DMS79 treated with DMSO at 0.1 percent for 48 hours (cell line): ENCODE results near the gene KIZ.
"Not testable (repeated sequence)": the region's sequence is repeated elsewhere in the genome, so short reads cannot be mapped to it uniquely, and the experiment has no call there.

Experiments
- DNase-seq: peaks from one replicate; lab custom pipeline; 2025; lab: John Stamatoyannopoulos, UW

The KIZ gene

DNA sequence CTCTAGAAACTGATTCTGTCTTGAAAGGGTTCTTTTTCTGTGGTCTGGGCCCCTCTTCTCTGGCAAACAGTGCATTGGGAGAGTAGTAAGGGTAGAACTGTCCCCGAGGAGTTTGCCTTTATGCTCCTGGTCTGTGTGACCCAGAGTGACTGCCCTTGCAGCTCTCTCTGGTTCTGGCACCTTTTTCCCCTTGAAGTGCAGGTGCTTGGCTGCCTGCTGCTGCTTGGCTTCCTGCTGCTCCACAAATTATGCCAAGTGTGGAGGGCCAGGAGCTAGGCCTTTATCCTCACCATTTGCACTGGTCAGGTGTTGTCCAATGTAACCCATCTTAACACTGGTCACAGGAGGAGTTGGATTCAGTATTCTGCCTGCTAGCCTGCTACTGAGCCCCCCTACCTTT is 11.2 kb downstream of the KIZ start:
- DNase-seq, result peak; percentile 2

- DNase-seq, result no peak
Measured at GRCh38 chr20:21139881-21140566, 14.1 kb downstream of the KIZ start.

DNA sequence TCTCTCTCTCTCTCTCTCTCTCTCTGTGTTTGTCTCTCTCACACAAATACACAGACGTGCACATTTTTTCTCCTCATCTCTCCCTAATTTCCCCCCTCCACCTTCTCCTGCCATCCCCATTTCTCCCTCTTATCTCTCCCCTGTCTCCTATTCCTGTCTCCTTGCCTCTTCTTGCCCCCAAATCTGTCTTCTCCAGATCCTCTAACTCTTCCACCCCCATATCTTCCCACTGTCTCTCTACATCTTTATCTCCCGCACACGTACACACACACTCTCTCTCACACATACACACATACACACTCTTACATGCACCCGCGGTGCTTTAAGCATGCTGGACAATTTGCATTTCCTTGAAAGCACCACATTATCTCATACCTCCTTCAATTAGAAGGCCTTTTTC is 15.9 kb downstream of the KIZ start:
- no peak for DNase-seq

GRCh38 chr20:21143194-21143890 is 17.5 kb downstream of the KIZ start:
- no peak for DNase-seq

- no peak for DNase-seq
Measured at GRCh38 chr20:21145424-21145823, 19.5 kb downstream of the KIZ start.

GRCh38 chr20:21146215-21146614 is 20.3 kb downstream of the KIZ start:
- DNase-seq, result no peak

- DNase-seq, result no peak
Measured at GRCh38 chr20:21147593-21147992, 21.7 kb downstream of the KIZ start.

- no peak for DNase-seq
Measured at GRCh38 chr20:21149344-21149743, 23.5 kb downstream of the KIZ start.

- DNase-seq, result no peak
Measured at GRCh38 chr20:21151791-21152190, 25.9 kb downstream of the KIZ start.

DNA sequence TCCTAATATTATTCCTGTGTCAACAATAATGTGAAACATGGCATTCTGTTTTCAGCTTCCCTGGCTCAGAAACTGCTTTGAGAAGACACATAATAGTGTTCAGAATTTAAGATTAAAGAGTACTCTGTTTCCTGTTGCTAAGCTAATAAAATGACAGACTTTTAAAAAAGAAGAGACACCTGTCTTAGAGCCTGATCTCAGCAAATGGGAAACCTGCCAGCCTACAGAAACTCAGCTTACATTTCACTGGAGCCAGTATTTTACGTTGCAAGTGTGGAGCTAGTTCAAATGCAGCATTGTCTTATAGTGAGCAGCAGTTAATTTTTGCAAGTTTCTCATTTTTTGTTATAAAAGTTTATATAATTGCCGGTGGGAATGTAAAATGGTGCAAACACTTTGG is 28.8 kb downstream of the KIZ start:
- no peak for DNase-seq

GRCh38 chr20:21155268-21155667 is 29.4 kb downstream of the KIZ start:
- DNase-seq, result no peak

- DNase-seq, result no peak
Measured at GRCh38 chr20:21156266-21156665, 30.4 kb downstream of the KIZ start.

DNA sequence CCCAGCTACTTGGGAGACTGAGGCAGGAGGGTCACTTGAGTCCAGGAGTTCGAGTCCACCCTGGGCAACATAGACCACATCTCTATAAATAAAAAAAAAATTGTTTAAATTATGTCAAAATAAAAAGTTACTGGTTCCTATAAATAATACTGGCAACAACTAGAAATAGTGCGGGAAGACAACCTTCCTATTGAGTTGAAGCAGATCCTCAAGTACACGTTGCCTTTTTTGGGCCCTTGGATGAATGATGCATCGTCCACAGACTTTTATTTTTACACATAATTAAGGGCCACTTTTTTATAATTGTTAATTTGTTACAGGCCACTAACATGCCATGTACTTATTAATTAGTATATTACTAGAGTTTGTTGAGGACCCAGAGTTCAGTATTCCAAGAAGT is 31.1 kb downstream of the KIZ start:
- no peak for DNase-seq

DNA sequence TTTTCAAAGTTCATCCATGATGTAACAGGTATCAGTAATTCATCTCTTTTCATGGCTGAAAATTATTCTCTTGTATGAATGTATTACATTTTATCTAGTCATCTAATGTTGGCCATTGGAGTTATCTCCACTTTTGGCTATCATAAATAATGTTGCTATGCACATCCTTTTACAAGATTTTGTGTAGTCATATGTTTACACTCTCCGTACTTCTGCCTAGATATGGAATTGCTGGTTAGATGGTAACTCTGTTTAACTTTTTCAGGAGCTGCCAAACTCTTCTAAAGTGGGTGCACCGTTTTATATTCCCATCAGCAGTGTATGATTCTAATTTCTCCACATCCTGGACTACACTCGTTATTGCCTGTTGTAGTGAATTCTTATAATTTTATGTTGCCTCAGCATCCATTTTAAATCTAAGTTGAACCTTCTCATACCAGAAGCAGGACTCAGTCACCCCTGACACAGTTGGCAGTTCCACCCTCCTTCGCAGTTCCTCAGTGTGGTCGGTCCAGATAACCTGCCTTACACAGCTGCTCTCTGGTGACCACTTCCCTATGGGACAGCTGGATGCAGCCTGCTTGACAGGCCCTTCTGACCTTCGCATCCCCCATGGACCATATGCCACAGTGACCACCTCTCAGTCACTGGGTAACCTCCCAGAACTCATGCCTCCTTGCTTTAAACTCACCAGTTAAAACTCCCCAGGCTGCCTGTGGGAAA is 33.9 kb downstream of the KIZ start:
- DNase-seq, result no peak

DNA sequence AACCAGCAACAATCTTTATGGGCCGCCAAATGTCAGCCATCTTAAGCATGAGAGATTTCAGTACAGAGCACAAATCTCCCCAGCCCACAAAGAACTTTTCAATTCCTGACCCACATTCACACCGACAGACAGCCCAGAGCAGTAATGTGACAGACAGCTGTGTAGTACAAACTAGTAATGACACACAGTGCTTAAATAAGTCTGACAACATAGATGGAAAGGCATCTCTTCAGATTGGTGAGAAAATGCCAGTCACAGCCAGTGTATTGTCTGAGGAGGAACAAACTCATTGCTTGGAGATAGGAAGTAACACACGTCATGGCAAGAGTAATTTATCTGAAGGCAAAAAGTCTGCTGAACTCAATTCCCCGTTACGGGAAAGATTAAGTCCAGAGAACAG is 36.0 kb downstream of the KIZ start:
- no peak for DNase-seq

- DNase-seq, result no peak
Measured at GRCh38 chr20:21162631-21163030, 36.7 kb downstream of the KIZ start.

- no peak for DNase-seq
Measured at GRCh38 chr20:21166801-21167200, 40.9 kb downstream of the KIZ start.

- DNase-seq, result no peak
Measured at GRCh38 chr20:21167261-21167660, 41.4 kb downstream of the KIZ start.

GRCh38 chr20:21168061-21168460 is 42.2 kb downstream of the KIZ start:
- DNase-seq, result not testable (repeated sequence)

DNA sequence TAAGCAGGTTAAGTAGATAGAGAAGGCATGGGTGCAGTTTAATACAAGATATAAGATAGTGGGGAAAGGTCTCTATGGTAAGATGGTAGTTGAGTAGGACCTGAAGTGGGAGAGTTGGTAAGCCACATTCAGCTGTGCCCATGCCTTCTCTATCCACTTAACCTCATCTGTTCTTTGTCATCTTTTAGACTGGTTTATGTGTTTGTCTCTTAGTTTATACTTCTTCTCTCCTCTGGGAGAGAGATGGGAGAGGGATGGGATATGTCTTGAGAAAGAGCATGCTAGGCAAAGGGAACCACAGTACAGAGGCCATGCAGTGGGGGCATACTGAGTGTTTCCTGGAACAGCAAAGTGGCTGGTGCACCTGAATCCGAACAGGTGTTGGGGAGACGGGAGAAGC is 46.7 kb downstream of the KIZ start:
- no peak for DNase-seq

GRCh38 chr20:21173485-21173884 is 47.6 kb downstream of the KIZ start:
- DNase-seq, result no peak

- DNase-seq, result no peak
Measured at GRCh38 chr20:21174516-21175239, 48.8 kb downstream of the KIZ start.

DNA sequence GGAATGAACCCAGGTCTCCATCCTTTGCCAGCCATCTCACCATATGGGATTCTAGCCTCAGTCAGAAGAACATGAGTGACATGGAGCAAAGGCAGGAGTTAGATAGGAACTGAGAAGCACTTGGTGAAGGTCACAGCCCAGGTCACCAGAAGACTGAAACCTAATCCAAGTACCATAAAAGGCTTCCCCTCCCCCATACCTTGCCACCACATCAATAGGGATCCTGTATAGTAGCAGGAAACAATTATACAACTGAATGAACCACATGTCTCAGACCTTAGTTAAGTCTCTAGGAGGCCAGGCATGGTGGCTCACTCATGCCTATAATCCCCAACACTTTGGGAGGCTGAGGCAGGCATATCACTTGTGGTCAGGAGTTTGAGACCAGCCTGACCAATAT is 49.6 kb downstream of the KIZ start:
- no peak for DNase-seq
